Stimulated activated CD4-positive, alpha-beta T cell treated with anti-CD3 and anti-CD28 coated beads, Interleukin-2, amount 100 ng/mL, for 48 hours (primary cell): ENCODE results near the gene REXO4.
"Not testable (repeated sequence)": the region's sequence is repeated elsewhere in the genome, so short reads cannot be mapped to it uniquely, and the experiment has no call there.

Experiments
- DNase-seq, 2 donors: peaks; one replicate each; pipeline ENCODE4 v3.0.0-alpha.2; 2020

The REXO4 gene

GRCh38 chr9:133385452-133385851 lies 32.4 kb downstream of the REXO4 start:
- DNase-seq: no peak

- no peak for DNase-seq
Observed at GRCh38 chr9:133384736-133385321, 33.0 kb downstream of the REXO4 start.

DNA sequence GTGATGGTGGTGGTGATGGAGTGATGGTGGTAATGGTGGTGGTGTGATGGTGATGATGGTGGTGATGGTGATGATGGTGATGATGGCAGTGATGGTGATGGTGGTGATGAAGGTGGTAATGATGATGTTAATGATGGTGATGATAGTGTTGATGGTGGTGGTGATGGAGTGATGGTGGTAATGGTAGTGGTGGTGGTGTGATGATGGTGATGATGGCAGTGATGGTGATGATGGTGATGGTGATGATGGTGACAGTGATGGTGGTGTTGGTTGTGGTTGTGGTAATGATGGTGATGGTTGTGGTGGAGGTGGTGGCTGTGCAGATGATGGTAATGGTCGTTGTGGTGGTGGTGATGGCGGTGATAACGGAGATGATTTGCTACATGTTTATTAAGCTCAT lies 34.4 kb downstream of the REXO4 start:
- no peak for DNase-seq

DNA sequence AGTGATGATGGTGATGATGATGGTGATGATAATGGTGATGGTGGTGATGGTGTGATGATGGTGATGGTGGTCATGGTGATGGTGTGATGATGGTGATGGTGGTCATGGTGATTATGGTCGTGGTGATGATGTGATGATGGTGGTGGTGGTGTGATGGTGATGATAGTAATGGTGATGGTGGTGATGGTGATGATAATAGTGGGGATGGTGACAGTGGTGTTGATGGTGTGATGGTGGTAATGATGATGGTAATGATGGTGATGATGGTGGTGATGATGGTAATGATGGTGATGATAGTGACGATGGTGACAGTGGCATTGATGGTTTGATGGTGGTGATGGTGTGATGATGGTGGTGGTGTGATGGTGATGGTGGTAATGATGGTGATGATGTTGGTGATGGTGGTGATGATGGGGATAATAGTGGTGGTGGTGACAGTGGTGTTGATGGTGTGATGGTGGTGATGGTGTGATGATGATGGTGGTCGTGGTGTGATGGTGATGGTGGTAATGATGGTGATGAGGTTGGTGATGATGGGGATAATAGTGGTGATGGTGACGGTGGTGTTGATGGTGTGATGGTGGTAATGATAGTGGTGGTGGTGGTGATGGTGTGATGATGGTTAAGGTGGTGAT lies 35.2 kb downstream of the REXO4 start:
- no peak for DNase-seq

DNA sequence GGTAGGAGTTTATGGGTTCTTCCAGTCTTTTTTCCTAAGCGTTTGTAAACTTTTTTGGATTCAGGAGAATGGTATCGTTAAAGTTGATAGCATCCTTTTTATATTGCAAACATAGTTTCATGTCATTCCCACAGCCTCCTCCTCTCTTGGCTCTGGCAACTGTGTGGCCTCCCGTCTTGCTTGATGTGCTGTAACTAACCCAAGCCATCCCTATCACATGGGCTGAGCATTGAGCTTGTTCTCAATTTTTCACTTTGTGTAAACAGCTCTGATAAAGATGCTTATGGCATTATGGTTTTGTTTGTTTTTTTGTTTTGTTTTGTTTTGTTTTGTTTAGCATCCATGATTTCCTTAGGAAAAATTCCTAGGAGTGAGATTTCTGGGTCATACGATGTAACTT lies 37.1 kb downstream of the REXO4 start:
- DNase-seq: no peak

DNA sequence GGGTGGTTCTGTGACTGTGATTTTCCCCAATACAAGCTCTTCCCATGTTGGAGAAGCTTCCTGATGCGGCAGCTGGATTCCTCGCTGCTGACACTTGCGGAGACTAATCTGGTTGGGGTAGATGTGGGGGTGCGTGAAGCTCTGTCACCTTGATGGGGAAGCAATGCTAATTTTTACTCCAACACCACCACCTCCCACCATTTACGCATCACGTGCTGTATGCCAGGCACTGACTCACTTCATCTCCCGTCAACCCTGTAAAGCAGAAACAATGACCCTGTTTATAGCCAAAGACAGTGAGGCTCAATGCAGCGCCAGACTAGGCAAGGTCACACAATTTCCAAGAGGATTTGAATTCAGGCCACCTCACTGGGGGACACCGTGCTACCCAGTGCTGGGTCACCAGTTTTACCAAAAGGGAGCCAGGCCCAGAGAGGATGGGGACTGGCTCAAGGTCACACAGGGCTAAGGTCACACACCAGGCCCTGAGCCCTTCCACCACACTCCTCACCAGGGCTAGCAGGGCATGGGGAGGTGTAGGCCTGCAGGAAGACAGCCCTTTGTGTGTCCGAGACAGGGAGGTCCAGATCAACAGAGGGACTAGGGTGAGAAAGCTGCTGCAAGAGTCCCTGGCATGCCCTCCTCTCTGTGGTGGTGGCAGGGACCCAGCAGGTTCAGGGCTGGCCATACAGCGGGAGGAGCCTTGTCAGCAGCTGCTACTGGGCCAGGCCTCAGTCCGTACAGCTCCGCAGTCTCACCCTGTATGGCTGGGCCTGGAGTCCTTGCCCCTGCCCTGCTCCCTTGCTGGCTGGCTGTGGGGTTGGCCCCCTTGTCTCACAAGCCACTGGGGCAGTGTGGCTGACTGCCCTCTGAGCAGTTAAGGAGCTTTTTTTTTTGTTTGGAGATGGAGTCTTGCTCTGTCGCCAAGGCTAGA lies 38.4 kb downstream of the REXO4 start:
- no peak for DNase-seq

- no peak for DNase-seq
Observed at GRCh38 chr9:133378408-133378962, 39.3 kb downstream of the REXO4 start.

- no peak for DNase-seq
Observed at GRCh38 chr9:133377721-133378216, 40.0 kb downstream of the REXO4 start.

DNA sequence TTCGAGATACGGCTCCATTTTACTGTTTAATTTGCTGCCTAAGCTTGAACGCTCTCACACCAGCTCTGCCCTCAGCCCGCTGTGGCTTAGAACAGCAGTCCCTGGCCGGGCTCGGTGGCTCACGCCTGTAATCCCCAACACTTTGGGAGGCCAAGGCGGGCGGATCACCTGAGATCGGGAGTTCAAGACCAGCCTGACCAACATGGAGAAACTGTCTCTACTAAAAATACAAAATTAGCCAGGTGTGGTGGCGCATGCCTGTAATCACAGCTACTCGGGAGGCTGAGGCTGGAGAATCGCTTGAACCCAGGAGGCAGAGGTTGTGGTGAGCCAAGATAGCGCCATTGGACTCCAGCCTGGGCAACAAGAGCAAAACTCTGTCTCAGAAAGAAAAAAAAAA lies 40.5 kb downstream of the REXO4 start:
- DNase-seq: not testable (repeated sequence)

DNA sequence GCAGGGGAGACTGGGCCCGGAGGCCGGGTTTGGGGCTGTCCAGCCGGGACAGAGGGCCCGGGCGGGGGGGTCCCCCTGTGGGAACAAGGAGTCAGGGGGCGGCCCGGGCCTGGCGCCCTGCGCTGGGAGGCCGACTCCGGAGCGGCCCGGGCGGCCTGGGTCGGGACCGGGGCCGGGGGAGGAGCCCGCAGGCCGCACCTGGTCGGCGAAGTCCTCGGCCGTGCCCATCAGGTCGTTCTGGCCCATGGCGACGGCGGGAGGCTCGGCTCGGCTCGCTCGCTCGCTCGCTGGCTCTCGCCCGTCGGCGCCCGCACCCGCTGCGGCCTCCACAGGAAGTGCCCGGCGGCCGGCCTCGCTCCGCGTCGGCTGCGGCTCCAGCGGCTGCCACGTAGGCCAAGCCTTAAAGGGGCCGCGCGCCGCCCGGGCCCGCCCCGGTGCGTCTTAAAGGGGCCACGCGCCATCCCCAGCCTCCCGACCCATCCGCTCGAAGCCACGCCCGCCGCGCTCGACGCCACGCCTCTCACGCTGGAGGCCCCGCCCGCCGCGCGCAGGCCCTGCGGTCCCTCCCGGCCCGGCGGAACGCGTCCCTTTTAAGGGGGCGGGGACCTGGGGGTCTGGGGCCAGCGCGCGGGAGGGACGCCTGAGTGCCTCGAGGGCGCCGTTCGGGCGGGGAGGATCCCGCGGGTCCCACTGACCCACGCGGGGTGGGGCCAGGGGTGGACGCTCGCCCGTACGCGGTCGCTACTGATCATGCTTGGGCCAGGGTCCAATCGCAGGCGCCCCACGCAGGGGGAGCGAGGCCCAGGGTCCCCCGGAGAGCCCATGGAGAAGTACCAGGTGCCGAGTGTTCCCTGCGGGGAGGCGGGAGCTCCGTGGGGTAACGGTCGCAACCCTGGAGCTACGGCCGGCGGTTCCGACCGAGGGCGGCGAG lies 41.8 kb downstream of the REXO4 start, which contains the start of the genes STKLD1 and SURF4:
Gene STKLD1 (plus strand): TSS at position 643 of the 931 bp plus-strand sequence. CDS start 108 bp downstream, at position 751.
Gene SURF4 (minus strand): TSS at position 337 of the 931 bp plus-strand sequence. CDS start 91 bp downstream, at position 246.
- peak; percentile 95 to 98 for DNase-seq

GRCh38 chr9:133375116-133375723 lies 42.6 kb downstream of the REXO4 start:
- no peak for DNase-seq

- DNase-seq: no peak
Observed at GRCh38 chr9:133374612-133375115, 43.1 kb downstream of the REXO4 start.

GRCh38 chr9:133372144-133372543 lies 45.7 kb downstream of the REXO4 start:
- no peak for DNase-seq

- peak; percentile 67 to 68 for DNase-seq
Observed at GRCh38 chr9:133371261-133371711, 46.5 kb downstream of the REXO4 start.

DNA sequence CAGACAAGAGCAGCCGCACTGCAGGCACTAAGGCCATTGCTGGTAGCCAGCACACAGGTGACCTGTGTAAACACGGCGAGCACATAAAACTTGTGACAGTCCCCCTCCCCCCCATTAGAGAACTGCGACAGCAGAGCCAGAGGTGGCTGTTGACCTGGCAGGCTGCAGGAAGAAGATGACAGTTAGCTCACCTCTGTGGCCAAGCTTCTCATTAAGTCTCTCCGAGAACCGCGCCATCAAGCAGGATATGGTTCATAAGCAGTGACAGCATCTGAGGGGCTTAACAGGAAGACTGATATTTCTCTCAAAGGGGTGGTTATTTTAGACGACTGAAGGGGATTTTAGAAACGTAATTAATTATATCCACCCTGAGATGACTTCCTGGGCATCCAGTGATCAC lies 47.1 kb downstream of the REXO4 start:
- DNase-seq: no peak

GRCh38 chr9:133369933-133370332 lies 47.9 kb downstream of the REXO4 start:
- DNase-seq: no peak

DNA sequence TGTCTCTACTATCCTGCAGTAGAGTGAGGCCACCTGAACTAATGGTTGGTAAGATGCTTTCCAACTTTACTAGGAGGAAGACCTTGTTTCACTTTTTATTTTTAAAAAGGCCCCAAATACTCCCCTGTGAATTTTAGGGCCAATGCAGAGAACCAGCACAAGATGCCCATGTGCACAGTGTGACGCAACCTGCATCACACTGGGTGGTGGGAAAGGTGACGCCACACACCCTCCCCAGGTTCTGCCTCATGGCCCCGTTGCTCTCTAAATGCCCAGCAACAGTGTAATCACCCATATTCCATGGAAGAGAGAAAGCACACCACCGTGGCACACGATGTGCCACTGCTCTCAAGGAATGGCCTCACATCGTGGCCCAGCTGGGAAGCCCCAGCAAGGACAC lies 48.4 kb downstream of the REXO4 start:
- DNase-seq: no peak

- DNase-seq: no peak
Observed at GRCh38 chr9:133368249-133368881, 49.4 kb downstream of the REXO4 start.

DNA sequence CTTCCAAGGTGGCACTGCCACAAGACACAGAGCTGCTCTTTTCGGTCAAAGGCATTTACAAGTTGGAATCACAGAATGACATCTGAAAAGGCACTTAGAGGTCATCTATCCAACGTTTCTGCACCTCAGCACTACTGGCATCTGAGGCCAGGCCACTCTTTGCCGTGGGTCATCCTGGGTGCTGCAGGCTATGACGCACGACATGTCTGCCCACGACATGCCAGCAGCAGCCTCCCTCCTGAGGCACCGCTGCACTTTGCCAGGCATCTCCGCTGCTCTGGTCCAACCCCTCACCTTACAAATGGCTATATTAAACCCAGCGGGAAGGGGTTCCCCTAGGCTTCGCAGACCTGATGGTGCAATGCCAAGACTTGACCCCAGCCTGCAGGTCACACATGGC lies 50.0 kb downstream of the REXO4 start:
- DNase-seq: no peak

DNA sequence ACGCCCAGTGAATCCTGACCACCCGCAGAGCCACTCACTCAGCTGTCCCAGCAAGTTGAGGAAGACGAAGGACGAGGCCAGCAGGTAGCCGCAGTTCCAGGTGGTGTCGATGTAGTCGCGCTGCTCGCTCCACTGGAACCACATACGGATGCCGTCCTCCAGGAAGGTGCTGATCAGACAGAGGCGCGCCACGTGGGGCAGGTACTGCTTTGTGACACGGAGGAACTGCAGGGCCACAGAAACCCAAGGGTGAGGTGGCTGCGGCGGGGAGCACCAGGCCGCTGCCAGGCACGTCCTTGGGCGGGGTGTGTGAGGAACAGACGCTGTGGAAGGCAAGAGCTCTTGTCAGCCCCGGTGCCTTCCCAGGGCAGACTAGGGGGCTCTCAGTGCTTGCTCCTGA lies 50.6 kb downstream of the REXO4 start:
- DNase-seq: no peak

- no peak for DNase-seq
Observed at GRCh38 chr9:133366435-133366834, 51.4 kb downstream of the REXO4 start.
